ENCODE results near the gene CCNF.

DNA sequence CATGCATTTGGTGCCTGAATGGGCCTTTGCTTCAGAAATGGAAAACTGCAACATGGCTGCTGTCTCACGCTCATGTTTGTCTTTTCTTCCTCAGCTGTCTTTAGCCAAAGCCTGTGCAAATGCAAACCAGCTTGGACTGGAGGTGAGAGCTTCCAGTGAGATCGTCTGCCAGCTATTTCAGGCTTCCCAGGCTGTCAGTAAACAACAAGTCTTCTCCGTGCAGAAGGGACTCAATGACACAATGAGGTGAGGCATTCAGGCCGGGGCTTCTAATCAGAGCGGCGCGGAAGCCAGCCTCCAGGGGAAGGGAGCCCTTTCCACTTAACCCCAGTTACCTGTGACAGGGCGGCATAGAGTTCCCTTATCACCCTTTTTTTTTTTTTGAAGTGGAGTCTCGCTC lies 14.3 kb downstream of the CCNF start:
- TF ChIP-seq, protein P1, sequence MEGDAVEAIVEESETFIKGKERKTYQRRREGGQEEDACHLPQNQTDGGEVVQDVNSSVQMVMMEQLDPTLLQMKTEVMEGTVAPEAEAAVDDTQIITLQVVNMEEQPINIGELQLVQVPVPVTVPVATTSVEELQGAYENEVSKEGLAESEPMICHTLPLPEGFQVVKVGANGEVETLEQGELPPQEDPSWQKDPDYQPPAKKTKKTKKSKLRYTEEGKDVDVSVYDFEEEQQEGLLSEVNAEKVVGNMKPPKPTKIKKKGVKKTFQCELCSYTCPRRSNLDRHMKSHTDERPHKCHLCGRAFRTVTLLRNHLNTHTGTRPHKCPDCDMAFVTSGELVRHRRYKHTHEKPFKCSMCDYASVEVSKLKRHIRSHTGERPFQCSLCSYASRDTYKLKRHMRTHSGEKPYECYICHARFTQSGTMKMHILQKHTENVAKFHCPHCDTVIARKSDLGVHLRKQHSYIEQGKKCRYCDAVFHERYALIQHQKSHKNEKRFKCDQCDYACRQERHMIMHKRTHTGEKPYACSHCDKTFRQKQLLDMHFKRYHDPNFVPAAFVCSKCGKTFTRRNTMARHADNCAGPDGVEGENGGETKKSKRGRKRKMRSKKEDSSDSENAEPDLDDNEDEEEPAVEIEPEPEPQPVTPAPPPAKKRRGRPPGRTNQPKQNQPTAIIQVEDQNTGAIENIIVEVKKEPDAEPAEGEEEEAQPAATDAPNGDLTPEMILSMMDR (IDR thresholded peaks at IDR 0.05), result no peak
- TF ChIP-seq TCF7L2 (IDR thresholded peaks at IDR 0.05; ENCODE audit: low read depth, low read length) (no peak), SIN3A (IDR thresholded peaks at IDR 0.05; ENCODE audit: borderline replicate concordance, insufficient read depth, low read depth, low read length) (no peak), POLR2AphosphoS5 (IDR thresholded peaks at IDR 0.05; ENCODE audit: low read depth, low read length) (no peak)
- TF ChIP-seq, protein P2, sequence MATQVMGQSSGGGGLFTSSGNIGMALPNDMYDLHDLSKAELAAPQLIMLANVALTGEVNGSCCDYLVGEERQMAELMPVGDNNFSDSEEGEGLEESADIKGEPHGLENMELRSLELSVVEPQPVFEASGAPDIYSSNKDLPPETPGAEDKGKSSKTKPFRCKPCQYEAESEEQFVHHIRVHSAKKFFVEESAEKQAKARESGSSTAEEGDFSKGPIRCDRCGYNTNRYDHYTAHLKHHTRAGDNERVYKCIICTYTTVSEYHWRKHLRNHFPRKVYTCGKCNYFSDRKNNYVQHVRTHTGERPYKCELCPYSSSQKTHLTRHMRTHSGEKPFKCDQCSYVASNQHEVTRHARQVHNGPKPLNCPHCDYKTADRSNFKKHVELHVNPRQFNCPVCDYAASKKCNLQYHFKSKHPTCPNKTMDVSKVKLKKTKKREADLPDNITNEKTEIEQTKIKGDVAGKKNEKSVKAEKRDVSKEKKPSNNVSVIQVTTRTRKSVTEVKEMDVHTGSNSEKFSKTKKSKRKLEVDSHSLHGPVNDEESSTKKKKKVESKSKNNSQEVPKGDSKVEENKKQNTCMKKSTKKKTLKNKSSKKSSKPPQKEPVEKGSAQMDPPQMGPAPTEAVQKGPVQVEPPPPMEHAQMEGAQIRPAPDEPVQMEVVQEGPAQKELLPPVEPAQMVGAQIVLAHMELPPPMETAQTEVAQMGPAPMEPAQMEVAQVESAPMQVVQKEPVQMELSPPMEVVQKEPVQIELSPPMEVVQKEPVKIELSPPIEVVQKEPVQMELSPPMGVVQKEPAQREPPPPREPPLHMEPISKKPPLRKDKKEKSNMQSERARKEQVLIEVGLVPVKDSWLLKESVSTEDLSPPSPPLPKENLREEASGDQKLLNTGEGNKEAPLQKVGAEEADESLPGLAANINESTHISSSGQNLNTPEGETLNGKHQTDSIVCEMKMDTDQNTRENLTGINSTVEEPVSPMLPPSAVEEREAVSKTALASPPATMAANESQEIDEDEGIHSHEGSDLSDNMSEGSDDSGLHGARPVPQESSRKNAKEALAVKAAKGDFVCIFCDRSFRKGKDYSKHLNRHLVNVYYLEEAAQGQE (IDR thresholded peaks at IDR 0.05; ENCODE audit: insufficient read depth in 1 of 2, low read depth in 2 of 2, low read length in 1 of 2), result no peak

Data from Panc1 (cell line).